GM10847 (cell line): ENCODE data around the gene MARS1.

Experiments used
- POLR2A ChIP-seq: IDR thresholded peaks from 2 replicates; pipeline ENCODE4 v1.6.1; 2011; ENCODE audit not compliant: insufficient read length; ENCODE audit errors: extremely low read depth

Gene MARS1

GRCh38 chr12:57554453-57554852 is 66.6 kb downstream of the MARS1 start:
- no peak for TF ChIP-seq POLR2A

- TF ChIP-seq POLR2A = no peak
Measured at GRCh38 chr12:57554897-57555296, 67.0 kb downstream of the MARS1 start.

- no peak for TF ChIP-seq POLR2A
Measured at GRCh38 chr12:57558864-57559263, 71.0 kb downstream of the MARS1 start.

- TF ChIP-seq POLR2A = no peak
Measured at GRCh38 chr12:57560516-57560915, 72.6 kb downstream of the MARS1 start.

- no peak for TF ChIP-seq POLR2A
Measured at GRCh38 chr12:57563358-57563757, 75.5 kb downstream of the MARS1 start.

- no peak for TF ChIP-seq POLR2A
Measured at GRCh38 chr12:57564178-57564740, 76.4 kb downstream of the MARS1 start.
